HFF-Myc (cell line): ENCODE results near the gene METTL8.

ENCODE experiments used
- DNase-seq: peaks from one replicate; pipeline ENCODE4 v3.0.0-alpha.2; 2011; ENCODE audit warnings: low read depth; ENCODE audit errors: extremely low read depth
- H3K4me3 ChIP-seq: replicated peaks from 2 replicates; pipeline ENCODE4 v1.5.1; 2011; ENCODE audit warnings: low read depth, mild to moderate bottlenecking, control low read depth, low read length
- TF ChIP-seq, protein P1 (sequence below): IDR thresholded peaks from 2 replicates; pipeline ENCODE4 v1.5.1; 2012; ENCODE audit warnings: mild to moderate bottlenecking, low read depth, low read length, control low read depth; ENCODE audit errors: missing control alignments

Gene METTL8

DNA sequence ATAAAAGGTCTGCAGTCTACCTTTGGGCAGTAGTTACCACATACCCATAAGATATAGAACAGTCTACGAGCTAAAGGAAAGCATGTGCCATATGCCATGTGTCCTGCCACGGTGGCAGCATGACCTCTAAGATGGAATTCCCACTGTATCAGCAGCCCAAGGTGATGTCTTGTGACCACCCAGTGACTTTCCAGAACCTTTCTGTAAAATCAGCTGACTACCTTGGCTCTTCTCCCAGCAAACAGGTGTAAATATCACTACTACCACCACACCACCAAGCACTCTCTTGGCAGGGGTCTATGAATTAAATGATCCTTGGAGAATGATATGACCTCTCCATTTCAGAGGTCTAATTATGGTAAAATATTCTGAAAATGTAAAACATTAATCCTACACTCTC is 99.6 kb downstream of the METTL8 start:
- no peak overlapping the region for H3K4me3 ChIP-seq
- DNase-seq: no peak
- TF ChIP-seq, protein P1, sequence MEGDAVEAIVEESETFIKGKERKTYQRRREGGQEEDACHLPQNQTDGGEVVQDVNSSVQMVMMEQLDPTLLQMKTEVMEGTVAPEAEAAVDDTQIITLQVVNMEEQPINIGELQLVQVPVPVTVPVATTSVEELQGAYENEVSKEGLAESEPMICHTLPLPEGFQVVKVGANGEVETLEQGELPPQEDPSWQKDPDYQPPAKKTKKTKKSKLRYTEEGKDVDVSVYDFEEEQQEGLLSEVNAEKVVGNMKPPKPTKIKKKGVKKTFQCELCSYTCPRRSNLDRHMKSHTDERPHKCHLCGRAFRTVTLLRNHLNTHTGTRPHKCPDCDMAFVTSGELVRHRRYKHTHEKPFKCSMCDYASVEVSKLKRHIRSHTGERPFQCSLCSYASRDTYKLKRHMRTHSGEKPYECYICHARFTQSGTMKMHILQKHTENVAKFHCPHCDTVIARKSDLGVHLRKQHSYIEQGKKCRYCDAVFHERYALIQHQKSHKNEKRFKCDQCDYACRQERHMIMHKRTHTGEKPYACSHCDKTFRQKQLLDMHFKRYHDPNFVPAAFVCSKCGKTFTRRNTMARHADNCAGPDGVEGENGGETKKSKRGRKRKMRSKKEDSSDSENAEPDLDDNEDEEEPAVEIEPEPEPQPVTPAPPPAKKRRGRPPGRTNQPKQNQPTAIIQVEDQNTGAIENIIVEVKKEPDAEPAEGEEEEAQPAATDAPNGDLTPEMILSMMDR: no peak

DNA sequence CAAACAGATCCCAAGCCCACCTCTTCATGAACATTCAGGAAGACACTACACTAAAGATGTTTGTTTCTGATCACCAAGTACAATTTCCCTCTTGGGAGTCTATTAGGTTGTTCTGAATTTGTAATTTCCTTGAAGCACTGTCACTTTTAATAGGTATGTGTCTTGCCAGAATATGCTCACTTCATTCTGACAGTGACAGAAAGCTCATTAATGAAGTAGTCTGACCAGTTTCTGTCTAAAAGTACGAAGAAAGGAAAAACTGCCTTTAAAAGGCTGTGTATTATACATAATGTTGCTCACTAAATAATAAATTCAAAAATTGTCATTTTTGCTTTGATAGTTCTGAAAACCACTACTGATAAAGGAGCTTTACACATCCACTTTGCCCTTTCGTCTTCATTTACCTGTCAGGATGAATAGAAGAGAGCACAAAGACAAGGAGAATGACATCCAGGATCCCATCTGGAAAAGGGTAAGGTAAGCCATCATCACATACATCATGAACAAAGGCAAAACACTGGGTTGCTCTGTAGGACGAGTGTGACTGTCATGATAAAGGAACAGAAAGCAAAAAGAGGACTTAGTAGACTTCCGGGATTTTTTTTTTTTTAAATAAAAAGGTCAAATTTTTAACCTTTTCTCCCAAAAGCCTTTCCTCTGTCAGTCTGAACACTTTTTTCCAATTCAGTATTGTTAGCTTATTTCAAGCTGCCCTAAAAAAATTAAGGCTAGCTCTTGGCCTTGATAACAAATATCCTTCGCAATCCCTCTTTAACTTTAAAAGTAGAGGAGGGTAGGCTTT is 103.4 kb downstream of the METTL8 start:
- no peak overlapping the region for H3K4me3 ChIP-seq
- TF ChIP-seq, protein P1: no peak
- DNase-seq: no peak

DNA sequence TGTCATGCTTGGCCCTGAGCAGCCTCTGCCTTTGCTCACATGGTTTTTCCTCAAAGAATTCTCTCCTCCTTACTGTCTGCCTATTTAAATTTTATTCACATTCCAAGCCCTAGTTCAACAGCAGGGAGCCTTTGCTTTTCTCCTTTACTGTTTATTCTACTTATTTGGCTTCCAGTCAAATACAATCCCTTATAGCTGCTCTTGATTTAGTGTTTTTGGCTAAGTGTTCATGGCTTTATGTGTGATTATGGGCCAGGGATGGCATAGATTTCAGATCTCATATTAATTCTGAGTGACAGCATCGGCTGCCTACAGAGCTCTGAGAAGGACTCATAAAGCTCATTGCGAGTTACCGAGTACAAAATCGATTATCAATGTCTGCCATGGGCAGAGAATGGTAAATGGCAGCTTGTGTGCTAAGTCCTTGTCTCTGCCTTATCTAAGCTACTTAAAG is 106.7 kb downstream of the METTL8 start:
- TF ChIP-seq, protein P1: no peak
- H3K4me3 ChIP-seq: no peak overlapping the region
- DNase-seq: no peak

DNA sequence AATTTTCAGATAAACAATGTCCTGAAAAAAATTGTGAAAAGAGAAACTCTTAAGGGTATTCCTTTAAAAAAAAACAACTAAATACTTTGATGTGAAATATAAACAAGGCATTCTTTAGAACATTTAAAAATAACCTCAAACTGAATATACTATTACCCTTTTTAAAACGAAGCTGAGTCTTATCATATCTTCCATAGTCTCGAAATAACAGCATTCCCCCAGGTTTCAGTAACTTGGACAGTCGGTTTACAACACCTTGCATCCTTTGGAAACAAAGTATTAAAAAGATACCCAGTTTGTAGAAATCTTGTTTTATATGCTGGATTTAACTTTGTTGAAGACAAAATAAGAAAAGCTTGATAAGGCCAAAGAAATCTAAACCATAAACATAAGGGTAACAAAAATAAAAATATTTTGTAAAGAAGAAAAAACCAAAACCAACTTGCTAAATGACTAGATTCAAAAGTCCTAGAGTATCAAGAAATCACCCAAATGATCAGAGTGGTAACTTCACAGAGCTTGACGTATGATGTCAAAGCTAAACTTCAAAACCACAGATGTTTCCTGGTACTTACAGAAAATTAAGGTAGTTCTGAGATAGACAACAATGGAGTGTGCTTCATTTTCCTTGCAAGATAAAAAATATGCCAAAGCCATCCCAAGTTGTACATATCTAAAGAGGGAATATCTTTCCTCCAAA is 107.8 kb downstream of the METTL8 start:
- DNase-seq: no peak
- H3K4me3 ChIP-seq: no peak overlapping the region
- TF ChIP-seq, protein P1: no peak

DNA sequence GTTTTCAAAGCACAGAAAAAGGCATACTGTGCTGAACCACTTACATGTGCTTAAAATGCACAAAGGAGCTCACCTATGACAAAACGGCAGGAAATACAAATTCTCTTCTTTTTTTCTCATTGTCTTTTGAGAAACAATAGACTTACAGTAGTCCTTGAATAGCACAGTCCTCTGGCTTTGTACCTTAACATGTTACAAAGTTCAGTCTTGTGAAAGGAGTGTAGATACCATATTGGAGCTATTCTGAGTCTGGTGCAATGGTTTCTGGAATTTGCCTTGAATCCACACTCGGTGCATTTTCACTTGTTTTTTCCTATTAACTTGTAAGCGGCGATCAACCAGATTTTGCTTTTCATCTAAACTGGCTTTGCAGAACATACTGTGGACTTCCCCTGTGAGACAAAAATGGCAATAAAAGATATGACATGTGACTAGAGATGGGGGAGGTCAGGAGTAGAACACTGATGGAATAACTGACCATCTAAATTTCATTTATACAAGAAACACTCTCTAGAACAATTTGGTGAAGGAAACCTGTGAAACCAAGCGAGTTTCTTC is 109.7 kb downstream of the METTL8 start:
- TF ChIP-seq, protein P1: no peak
- no peak for DNase-seq
- H3K4me3 ChIP-seq: no peak overlapping the region

DNA sequence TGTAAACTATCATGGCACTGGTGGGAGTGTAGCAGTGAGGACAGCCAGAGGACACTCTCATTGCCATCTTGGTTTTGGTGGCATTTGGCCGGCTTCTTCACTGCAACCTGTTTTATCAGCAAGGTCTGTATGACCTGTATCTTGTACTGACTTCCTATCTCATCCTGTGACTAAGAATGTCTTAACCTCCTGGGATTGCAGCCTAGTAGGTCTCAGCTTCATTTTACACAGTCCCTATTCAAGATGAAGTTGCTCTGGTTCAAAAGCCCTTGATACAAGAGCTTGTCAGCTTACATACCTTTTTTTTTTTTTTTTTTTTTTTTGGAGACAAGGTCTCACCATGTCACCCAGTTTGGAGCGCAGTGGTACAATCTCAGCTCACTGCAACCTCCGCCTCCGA is 110.9 kb downstream of the METTL8 start:
- TF ChIP-seq, protein P1: no peak
- DNase-seq: no peak
- H3K4me3 ChIP-seq: no peak overlapping the region
